ENCODE results near the gene RPL19. TPM values are rescaled to one million over a fixed set of nuclear protein-coding genes. Genes with fewer than 3 reads are reported as not detected.

The RPL19 gene
- total RNA-seq, 1 donor = 1,210 TPM

DNA sequence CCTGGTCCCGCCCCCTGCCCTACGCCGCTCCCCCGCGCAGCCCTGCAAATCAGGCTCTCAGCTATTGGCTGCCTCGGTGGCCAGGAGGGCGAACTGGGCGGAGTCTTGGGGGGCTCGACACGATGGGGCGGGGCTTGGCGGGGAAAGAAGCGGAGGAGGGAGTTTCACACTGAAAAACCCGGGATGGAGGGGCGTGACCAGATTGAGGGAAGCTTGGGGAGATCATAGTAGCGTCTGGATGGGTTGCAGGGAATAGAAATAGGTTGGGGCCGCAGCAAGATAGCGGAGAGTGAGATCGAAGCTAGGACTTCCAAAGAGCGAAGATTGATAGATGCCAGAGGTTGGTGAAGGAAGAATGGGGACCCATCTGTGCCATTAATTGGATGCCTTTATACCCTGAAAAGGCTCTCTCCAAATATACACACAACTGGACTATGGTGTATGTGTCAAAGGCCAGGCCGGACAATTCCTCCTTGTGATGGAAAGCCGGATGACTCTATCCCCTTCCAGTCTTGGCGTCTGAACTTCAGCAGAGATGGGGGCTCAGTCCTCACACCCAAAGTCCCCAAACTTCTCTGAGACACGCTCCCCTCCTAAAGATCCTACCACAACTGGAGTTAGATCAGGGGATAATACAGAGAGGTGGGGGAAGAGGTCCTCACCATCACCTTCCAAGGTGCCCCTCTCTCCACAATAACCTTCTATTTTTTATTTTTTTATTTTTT, 26.0 kb downstream of the RPL19 start:
- DNase-seq (ENCODE audit: low read depth) = peak; percentile 57
- TF ChIP-seq, protein P1, sequence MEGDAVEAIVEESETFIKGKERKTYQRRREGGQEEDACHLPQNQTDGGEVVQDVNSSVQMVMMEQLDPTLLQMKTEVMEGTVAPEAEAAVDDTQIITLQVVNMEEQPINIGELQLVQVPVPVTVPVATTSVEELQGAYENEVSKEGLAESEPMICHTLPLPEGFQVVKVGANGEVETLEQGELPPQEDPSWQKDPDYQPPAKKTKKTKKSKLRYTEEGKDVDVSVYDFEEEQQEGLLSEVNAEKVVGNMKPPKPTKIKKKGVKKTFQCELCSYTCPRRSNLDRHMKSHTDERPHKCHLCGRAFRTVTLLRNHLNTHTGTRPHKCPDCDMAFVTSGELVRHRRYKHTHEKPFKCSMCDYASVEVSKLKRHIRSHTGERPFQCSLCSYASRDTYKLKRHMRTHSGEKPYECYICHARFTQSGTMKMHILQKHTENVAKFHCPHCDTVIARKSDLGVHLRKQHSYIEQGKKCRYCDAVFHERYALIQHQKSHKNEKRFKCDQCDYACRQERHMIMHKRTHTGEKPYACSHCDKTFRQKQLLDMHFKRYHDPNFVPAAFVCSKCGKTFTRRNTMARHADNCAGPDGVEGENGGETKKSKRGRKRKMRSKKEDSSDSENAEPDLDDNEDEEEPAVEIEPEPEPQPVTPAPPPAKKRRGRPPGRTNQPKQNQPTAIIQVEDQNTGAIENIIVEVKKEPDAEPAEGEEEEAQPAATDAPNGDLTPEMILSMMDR (IDR thresholded peaks at IDR 0.05; ENCODE audit: insufficient read depth, low read depth, low read length) = no peak

DNA sequence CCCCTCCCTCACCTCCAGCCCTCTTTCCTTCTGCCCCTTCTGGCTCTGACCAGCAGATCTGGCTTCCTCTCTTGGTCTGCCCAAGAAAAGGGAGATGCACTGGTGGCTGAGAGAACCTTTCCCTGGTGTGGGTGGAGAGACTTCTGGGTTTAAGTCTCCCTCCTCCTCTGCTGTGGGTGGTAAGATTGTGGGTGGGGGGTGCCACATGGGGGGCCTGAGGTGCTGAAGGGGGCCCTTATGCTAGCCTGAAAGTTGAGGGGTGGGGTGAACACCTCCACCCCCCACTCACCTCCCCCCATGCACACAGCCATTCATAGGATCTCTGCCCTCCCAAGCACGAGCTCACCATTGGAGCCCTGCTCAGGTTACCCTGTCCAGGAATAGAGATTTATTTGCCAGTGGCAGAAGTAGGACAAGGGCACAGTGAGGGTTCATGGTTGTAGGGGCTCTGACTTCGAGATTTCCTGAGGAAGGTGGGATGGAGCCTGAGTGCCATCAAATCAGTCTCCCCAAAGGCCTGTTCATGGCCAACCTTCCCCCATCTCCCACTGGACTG, 27.4 kb downstream of the RPL19 start:
- DNase-seq (ENCODE audit: low read depth) = no peak
- no peak overlapping the region for H3K4me3 ChIP-seq (ENCODE audit: low read depth, low read length)
- TF ChIP-seq, protein P1 (IDR thresholded peaks at IDR 0.05; ENCODE audit: insufficient read depth, low read depth, low read length) = no peak

More for the DNA sequence above, 26.0 kb downstream of the RPL19 start:
- peak overlapping the region; percentile 50 for H3K4me3 ChIP-seq (ENCODE audit: low read depth, low read length)

DNA sequence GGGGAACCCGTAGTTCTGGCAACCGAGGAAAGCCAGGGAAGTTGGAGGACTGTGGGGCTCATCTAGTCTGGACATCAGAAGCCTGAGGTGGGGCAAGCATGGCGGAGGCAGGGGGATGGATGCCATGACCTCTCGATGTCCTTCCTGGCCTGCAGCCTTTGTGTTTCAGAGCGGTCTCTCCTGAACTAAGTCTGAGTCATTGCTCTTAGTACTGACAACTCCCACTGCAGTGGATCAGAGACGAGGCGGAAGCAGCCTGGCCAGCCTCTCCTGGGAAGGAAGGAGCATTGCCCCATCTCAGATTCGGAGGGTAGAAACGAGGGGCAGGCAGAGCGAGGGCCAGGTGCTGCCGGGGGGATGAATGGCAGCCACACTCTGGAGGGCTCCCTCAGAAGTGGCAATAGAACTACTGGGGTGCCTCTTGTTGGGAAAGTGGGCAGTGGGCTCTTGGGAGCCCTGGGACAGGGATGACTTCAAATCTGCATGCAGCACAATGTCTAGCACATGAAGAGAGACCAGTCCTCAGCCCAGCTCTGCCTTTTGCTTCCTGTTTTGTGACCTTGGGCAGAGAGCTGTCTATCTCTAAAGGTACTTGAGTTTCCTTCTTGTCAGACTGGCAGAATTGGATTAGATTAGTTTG, 29.3 kb downstream of the RPL19 start:
- DNase-seq (ENCODE audit: low read depth) = peak; percentile 42
- TF ChIP-seq, protein P1 (IDR thresholded peaks at IDR 0.05; ENCODE audit: insufficient read depth, low read depth, low read length) = no peak
- H3K4me3 ChIP-seq (ENCODE audit: low read depth, low read length) = no peak overlapping the region

DNA sequence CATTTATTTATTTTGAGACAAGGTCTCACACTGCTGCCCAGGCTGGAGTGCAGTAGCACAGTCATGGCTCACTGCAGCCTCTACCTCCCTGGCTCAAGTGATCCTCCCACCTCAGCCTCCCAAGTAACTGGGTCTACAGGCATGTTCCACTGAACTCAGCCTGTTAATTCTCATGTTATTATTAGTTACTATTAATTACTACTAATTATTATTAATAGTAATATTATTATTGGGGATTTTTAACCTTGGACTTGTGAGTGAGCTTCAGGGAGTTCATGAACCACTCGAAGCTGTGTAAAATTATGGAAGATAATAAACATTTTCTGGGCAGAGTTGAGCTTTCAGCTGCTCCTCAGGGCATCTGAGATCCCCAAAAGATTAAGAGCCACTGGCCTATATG, 30.3 kb downstream of the RPL19 start:
- TF ChIP-seq, protein P1 (IDR thresholded peaks at IDR 0.05; ENCODE audit: insufficient read depth, low read depth, low read length) = no peak
- no peak for DNase-seq (ENCODE audit: low read depth)
- no peak overlapping the region for H3K4me3 ChIP-seq (ENCODE audit: low read depth, low read length)

DNA sequence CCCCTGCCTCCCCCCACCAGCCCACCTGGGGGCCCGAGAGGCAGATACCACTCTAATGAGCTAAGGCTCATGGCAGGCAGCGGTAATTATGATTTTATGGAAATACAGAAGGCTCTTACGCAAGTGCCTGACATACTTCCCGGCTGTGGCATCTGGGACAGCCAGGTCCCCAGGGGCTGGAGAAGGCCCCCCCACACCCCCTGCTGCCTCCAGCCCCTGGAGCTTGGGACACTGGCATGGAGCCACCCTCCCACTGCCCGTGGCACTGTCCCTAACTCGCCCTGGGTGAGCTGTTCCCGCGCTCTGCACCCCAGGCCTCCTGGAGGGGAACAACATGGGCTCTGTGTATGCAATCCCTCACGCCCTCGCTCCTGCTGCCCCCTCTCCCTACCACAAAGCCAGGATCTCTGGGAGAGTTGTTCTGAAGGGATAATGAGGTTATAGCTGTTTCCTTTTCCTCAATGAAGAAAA, 31.0 kb downstream of the RPL19 start:
- H3K4me3 ChIP-seq (ENCODE audit: low read depth, low read length) = no peak overlapping the region
- DNase-seq (ENCODE audit: low read depth) = no peak
- TF ChIP-seq, protein P1 (IDR thresholded peaks at IDR 0.05; ENCODE audit: insufficient read depth, low read depth, low read length) = no peak

DNA sequence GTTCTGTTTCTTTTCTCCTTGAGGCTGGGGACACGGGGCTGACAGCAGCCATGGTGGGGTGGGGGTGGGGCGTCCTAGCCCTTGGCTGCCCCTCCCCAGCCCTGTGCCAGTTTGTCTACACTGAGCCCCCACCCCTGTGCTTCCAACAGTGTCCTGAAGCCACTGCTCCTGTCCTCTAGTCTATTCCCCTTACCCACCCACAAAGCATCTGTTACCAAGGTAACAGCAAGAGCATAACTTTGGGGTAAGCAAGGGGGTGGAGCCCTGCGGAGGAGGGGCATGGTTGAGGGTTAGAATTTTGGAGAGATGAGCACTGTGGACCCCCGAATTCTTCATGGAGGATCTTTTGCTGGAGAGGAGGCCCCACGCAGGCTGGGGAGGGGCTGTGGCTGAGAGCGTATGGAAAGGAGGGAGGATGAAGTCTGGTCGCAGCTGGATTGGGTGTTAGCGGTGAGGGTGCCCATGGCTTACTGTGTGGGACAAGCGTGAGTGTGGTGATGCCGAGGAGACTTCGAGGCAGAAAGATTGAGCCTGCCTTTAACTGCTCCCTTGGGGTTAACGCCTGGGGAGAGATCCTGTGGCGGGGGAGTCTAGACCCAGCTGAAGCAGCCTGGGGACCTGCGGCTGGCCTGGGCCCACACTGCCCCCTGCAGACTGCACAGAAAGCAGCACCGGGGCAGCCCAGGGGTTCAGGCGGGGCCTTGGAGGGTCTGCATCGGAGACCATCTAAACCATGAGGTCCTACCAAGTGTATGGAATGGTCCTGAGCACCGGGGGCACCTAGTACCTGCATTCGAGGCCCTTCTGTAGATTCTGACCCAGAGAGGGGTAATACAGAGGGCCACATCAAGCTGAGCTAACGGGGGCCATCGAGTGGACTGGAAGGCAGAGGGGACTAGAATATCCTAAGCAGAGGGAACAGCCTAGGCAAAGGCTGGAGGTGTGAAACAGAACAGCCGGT, 31.8 kb downstream of the RPL19 start:
- peak; percentile 54 for DNase-seq (ENCODE audit: low read depth)
- TF ChIP-seq, protein P1 (IDR thresholded peaks at IDR 0.05; ENCODE audit: insufficient read depth, low read depth, low read length) = peak; percentile 77
- peak overlapping the region; percentile 4 for H3K4me3 ChIP-seq (ENCODE audit: low read depth, low read length)
